GM20000 (cell line): ENCODE measurements around the gene DLX2.
A peak's percentile ranks its signal among the peaks of the same experiment; 100 is the strongest.

Experiments used
- DNase-seq: peaks from one replicate; pipeline ENCODE4 v3.0.0; 2012; ENCODE audit warnings: low spot score
- CTCF ChIP-seq: IDR thresholded peaks from 2 replicates; pipeline ENCODE4 v1.5.1; 2012; ENCODE audit warnings: mild to moderate bottlenecking, control low read depth; ENCODE audit errors: extremely low read depth, missing control alignments

Gene DLX2

GRCh38 chr2:172106108-172106961 lies 3.6 kb upstream of the DLX2 start:
- TF ChIP-seq CTCF, result peak; percentile 41
- peak; percentile 56 for DNase-seq

- no peak for TF ChIP-seq CTCF
- peak; percentile 9 for DNase-seq
These were observed 2.9 kb upstream of the DLX2 start for GRCh38 chr2:172105471-172106107.

- peak; percentile 82 for DNase-seq
- TF ChIP-seq CTCF, result peak; percentile 93
These were observed 972 bp upstream of the DLX2 start for GRCh38 chr2:172103471-172104272.

- TF ChIP-seq CTCF, result no peak
- DNase-seq, result peak; percentile 38
These were observed 794 bp downstream of the DLX2 start for GRCh38 chr2:172101821-172102390.

- DNase-seq, result peak; percentile 33
- no peak for TF ChIP-seq CTCF
These were observed 1.5 kb downstream of the DLX2 start for GRCh38 chr2:172100935-172101820.

GRCh38 chr2:172100080-172100934 lies 2.4 kb downstream of the DLX2 start:
- DNase-seq, result peak; percentile 45
- TF ChIP-seq CTCF, result no peak
